GM12801 (cell line): ENCODE results near the gene RPS6KA2.

Source experiments
- TF ChIP-seq, protein P1 (sequence below): IDR thresholded peaks from one replicate; pipeline ENCODE4 v1.5.1; 2011; ENCODE audit warnings: control low read depth; ENCODE audit not compliant: insufficient read length; ENCODE audit errors: extremely low read depth

Gene RPS6KA2

DNA sequence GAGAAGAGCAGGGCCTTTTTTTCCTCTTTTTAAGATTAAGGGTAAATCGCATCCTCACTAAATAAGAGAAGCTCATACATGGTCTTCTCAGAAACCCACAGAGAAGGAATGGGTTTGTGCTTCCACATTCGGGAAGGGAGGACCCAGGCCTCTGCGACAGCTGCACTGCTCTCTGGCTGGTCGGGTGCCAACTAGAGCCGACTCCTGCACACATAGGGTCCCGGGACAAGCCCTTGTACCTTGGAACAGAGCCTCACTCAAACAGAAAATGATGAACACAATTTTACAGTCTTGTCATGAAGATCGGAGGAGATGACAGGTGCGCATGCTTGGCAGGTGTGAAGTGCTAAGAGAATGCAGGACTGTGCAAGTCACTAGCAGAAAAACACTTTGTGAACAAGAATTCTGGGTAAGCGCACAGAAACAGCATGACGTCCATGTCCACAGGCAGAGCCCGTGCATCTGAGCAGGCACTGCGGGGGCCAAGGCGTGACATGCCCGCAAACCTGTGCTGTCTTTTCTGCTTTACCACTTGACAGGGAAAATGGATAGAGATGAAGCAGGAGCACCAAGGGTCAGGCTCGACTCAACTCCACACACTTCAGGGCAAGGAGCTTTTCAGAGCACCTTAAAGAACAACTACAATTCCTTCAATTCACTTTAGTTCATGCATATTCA, 143.3 kb downstream of the RPS6KA2 start:
- TF ChIP-seq, protein P1, sequence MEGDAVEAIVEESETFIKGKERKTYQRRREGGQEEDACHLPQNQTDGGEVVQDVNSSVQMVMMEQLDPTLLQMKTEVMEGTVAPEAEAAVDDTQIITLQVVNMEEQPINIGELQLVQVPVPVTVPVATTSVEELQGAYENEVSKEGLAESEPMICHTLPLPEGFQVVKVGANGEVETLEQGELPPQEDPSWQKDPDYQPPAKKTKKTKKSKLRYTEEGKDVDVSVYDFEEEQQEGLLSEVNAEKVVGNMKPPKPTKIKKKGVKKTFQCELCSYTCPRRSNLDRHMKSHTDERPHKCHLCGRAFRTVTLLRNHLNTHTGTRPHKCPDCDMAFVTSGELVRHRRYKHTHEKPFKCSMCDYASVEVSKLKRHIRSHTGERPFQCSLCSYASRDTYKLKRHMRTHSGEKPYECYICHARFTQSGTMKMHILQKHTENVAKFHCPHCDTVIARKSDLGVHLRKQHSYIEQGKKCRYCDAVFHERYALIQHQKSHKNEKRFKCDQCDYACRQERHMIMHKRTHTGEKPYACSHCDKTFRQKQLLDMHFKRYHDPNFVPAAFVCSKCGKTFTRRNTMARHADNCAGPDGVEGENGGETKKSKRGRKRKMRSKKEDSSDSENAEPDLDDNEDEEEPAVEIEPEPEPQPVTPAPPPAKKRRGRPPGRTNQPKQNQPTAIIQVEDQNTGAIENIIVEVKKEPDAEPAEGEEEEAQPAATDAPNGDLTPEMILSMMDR: no peak

DNA sequence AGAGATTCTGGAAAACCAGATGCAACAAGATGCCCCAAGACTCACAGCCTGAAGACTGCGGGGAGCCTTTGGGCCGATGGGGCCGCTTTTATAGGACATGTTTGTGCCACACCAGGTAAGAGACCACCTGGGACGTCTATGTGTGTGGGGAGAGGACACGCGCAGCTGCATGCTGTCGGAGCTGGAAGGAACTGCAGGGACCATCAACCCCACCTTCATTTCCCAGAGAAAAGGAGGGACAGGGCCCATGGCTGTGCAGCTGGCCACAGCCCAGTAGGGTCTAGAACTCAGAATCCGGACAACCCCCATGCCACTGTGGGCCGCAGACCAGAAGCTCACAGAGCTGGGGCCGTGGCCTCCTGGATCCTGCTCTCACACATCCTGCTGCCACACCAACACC, 144.0 kb downstream of the RPS6KA2 start:
- TF ChIP-seq, protein P1: no peak

DNA sequence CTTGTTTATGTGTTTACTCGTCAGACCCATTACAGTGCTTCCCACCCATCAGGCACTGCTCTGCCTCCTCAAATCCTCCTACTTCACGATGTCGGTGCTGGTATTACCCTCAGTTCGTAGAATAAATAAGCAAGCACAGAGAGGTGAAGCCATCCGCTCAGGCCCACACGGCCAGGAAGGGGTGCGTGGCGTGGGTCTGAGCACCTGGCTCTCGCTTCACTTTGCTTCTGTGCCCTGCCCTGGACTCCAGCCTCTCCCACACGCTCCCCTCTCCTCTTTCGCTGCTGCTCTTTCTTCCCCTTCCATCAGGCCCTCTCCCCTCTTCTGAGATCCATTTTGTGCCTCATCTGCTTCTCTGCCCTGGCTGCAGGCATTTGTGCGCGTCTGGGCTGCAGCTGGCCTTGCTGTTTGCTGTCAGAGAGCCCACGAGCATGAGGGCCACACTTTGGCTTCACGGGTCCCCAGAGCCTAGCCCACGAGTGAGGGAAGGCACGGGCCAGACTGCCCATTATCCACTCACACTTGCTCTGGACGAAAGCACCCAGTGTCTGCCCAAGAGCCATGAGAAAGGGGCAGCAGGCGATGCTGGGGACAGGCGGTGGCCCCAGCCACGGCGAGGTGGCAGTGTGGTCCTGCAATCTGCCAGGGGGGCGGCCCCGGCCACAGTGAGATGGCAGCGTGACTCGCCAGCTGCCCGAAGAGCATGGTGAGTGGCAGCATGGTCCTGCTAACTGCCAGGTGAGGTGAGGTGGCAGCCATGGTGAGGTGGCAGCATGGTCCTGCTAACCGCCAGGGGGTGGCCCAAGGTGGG, 148.1 kb downstream of the RPS6KA2 start:
- TF ChIP-seq, protein P1: no peak

DNA sequence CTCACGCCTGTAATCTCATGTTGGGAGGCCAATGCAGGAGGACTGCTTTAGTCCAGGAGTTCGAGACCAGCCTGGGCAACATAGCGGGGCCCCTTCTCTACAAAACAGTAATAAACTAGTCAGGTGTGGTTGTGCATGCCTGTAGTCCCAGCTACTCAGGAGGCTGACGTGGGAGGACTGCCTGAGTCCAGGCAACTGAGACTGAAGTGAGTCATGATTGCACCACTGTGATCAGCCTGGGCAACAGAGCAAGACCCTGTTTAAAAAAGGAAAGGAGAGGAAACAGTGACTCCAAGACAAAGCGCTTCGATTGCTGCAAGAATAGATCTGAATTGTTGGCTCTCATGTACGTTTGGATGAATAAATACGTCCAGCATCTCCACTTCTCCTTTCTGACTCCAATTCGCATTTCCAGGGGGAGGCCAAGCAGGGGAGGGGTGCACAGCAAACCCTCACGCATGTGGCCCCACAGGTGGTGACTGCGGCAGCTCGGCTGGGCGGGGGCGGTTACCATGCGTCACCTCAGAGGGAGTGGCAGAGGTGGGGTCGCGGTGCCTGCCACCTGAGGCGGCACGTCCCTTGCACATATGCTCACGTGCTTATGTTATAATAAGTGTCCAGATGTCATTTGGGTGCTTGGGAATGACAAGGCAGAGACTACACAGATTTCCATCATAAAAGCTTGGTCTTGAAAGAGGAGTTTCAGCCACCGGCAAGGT, 149.2 kb downstream of the RPS6KA2 start:
- TF ChIP-seq, protein P1: no peak

DNA sequence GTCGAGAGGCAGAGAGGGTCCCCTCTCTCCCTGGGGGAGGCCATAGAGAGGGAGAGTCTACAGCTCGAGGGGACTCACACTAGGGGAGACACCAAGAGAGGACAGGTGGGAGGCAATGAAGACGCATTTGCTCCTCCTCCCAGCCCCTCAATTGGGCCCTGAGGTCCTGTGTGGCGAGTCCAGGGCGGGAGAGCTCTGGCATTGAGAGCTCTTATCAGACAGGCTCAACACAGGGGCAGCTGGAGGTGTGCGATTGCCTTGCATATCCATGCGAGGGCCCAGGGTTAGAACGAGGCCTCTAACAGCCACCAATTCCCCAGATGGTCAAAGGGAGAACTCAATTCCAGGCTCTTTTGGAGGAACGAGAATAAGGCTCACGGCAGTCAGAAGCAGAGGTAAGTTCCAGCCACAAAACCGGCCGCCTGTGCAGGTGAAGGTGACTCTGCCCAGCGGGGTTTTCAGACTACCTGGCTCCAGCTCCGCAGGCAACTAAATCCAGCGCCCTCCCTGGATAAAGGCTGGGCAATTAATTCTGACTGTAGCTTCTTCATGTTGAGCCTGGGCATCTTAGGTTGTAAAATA, 150.3 kb downstream of the RPS6KA2 start:
- TF ChIP-seq, protein P1: no peak

DNA sequence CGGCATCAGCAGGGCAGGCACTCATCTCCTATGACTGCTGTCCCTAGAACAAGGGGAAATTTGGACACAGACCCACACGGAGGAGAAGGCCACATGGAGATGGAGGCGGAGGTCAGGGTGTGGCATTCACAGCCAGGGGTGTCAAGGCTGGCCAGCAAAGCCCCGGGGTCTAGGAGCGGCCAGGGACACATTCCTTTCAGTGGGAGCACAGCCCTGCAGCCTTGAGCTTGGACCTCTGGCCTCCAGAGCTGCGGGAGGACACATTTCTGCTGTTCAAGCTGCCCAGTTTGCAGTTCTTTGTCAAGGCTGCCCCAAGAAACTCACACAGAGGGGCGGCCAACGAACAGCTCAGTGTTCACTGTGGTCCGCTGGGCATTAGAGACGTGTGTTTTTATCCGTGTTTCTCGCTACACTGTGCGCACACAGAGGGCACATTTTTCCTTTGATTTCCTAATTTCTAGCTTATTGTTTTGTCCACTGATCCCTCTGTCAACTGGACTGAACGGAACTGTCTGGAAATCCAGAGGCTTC, 150.9 kb downstream of the RPS6KA2 start:
- TF ChIP-seq, protein P1: no peak
